Liver (tissue), 9 donors: Measurements from ENCODE around the gene CDC7. TPM values are rescaled to one million over a fixed set of nuclear protein-coding genes. Genes with fewer than 3 reads are reported as not detected.

ENCODE experiments used
- DNase-seq: peaks from one replicate; pipeline ENCODE4 v3.0.0-alpha.2; 2017; ENCODE audit warnings: low spot score
- H3K27ac ChIP-seq, 2 donors: one replicate each; pipeline ENCODE4 v1.7.0; 2013; ENCODE audit warnings: inconsistent platforms in 2 of 2, low read length in 2 of 2, control low read depth in 1 of 2, low read depth in 1 of 2, mild to moderate bottlenecking in 1 of 2
- H3K27me3 ChIP-seq, 4 donors: one replicate each; pipeline versions ENCODE4 v1.6.1 to v1.7.0; 2013; ENCODE audit warnings: low read length in 3 of 4, inconsistent platforms in 1 of 4, mild to moderate bottlenecking in 1 of 4, moderate library complexity in 1 of 4; ENCODE audit not compliant: control insufficient read depth in 4 of 4, insufficient read depth in 4 of 4
- H3K36me3 ChIP-seq, 4 donors: one replicate each; pipeline versions ENCODE4 v1.6.1 to v1.7.0; 2013; ENCODE audit warnings: low read length in 3 of 4, mild to moderate bottlenecking in 3 of 4, low read depth in 1 of 4, moderate library complexity in 1 of 4; ENCODE audit not compliant: control insufficient read depth in 4 of 4, insufficient read depth in 3 of 4
- H3K4me1 ChIP-seq, 4 donors: one replicate each; pipeline versions ENCODE4 v1.6.1 to v1.7.0; 2013; ENCODE audit warnings: low read length in 3 of 4, mild to moderate bottlenecking in 3 of 4, moderate library complexity in 1 of 4; ENCODE audit not compliant: control insufficient read depth in 4 of 4, insufficient read depth in 4 of 4
- H3K4me3 ChIP-seq, 3 donors: one replicate each; pipeline versions ENCODE4 v1.6.1 to v1.7.0; 2013; ENCODE audit warnings: low read length in 3 of 3, control low read depth in 1 of 3, low read depth in 1 of 3, mild to moderate bottlenecking in 1 of 3
- H3K9ac ChIP-seq, 2 donors: one replicate each; pipeline ENCODE4 v1.7.0; 2013; ENCODE audit warnings: low read length in 2 of 2, mild to moderate bottlenecking in 2 of 2, moderate library complexity in 2 of 2, control low read depth in 1 of 2, low read depth in 1 of 2
- H3K9me3 ChIP-seq, 4 donors: one replicate each; pipeline versions ENCODE4 v1.6.1 to v1.7.0; 2013; ENCODE audit warnings: low read length in 3 of 4; ENCODE audit not compliant: control insufficient read depth in 4 of 4
- CTCF ChIP-seq: fragments of 150-350 bp; IDR thresholded peaks from 2 replicates; pipeline ENCODE4 v1.5.1; 2017; ENCODE audit warnings: improper control_type of control experiment, low read depth, low read length; ENCODE audit not compliant: missing input control
- FOXA1 ChIP-seq: IDR thresholded peaks from 2 replicates; pipeline ENCODE4 v1.6.1; 2016; ENCODE audit warnings: antibody characterized with exemption
- FOXA2 ChIP-seq: IDR thresholded peaks from 2 replicates; pipeline ENCODE4 v1.6.1; 2016; ENCODE audit warnings: antibody characterized with exemption
- HNF4A ChIP-seq, 2 donors: conservative IDR thresholded peaks; 2 replicates each; pipeline ENCODE4 v1.6.1; 2016; ENCODE audit warnings: antibody characterized with exemption in 2 of 2, mild to moderate bottlenecking in 2 of 2
- HNF4G ChIP-seq: IDR thresholded peaks from 2 replicates; pipeline ENCODE4 v1.6.1; 2016; ENCODE audit warnings: antibody characterized with exemption
- JUND ChIP-seq, 2 donors: IDR thresholded peaks; 2 replicates each; pipeline ENCODE4 v1.6.1; 2016; ENCODE audit warnings: antibody characterized with exemption in 2 of 2
- ZBTB33 ChIP-seq: IDR thresholded peaks from 2 replicates; pipeline ENCODE4 v1.6.1; 2016; ENCODE audit warnings: antibody characterized with exemption
- WGBS: extraction: QIAGEN DNeasy Blood & Tissue Kit; methylation state at CpG from one replicate; pipeline ENCODE4 v1.1.7; 2013; 5-methylcytosine and 5-hydroxymethylcytosine counted together
- polyA plus RNA-seq, 2 donors: library from polyadenylated mRNA; stranded (reverse) in 1 of 2; unstranded in 1 of 2; fragments of 200-250 nt in 1 of 2; fragments of >200 nt in 1 of 2; fragmentation: Nextera tagmentation in 1 of 2; extraction: Ambion mirVana in 1 of 2; gene quantifications; one replicate each; pipeline versions ENCODE4 v1.2.1 to v1.2.3, GENCODE V29; 2013 to 2015
- total RNA-seq, 2 donors: library from RNA; depleted of rRNA; stranded (reverse); fragments of >200 nt; gene quantifications; one replicate each; pipeline ENCODE4 v1.2.3, GENCODE V29; 2014
- donor health status: healthy.
- donor health status: healthy.
- donor health status: healthy.
- donor health status: healthy.
- donor health status: healthy.

Gene CDC7
- total and polyA plus RNA-seq, 4 donors = 0.43 to 15.0 (median 0.61) TPM

GRCh38 chr1:91556556-91556955, 55.9 kb downstream of the CDC7 start:
- WGBS = 94% methylated on average over 2 of the region's 2 CpGs
- no peak overlapping the region for H3K27ac ChIP-seq

DNA sequence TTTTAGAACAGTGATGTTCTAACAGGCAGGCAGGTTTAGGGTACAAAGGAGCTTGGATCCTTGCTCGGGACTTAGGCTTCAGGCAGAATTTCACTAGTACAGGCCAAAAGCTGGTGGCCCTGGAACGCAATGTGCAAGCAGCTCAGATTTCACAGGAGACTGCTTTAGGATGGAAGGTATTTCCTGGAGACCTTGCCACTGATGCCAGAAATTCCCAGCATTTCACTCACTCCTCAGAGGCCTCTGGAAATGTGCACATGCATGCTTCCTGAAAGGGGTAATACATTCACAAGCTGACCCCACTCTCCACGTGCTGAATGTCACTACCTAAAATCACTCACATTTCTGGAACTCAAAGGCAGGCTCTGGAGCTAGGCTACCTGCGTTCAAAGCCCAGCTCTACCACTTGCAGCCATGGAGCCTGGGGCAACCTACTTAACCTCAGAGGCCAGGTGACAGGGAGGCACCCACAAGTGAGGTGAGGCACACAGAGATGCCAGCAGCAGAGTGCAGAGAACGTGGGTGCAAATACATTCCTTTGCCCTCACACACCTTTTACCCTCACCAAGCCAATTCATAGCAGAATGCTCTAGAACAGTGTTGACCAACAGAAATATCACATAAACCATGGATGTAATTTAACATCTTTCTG, 56.5 kb downstream of the CDC7 start:
- DNase-seq = no peak
- peaks cover 0 to 3% (median 0%) of the 10 kb centered on the region in 4 donors for H3K4me1 ChIP-seq

More at GRCh38 chr1:91556556-91556955, 55.9 kb downstream of the CDC7 start:
- no peak overlapping the region for H3K4me3 ChIP-seq
- DNase-seq = no peak
- no peaks in the 10 kb centered on the region for H3K27me3 ChIP-seq
- no peak overlapping the region for H3K9ac ChIP-seq
- no peaks in the 10 kb centered on the region for H3K36me3 ChIP-seq
- H3K9me3 ChIP-seq = no peaks in the 10 kb centered on the region
- TF ChIP-seq JUND (IDR thresholded peaks at IDR 0.05) (no peak), HNF4G (no peak), ZBTB33 (no peak), HNF4A (conservative IDR thresholded peaks at IDR 0.05) (no peak), CTCF (no peak)
- peaks cover 0 to 3% (median 0%) of the 10 kb centered on the region in 4 donors for H3K4me1 ChIP-seq

More for the DNA sequence above, 56.5 kb downstream of the CDC7 start:
- H3K9me3 ChIP-seq = no peaks in the 10 kb centered on the region
- H3K9ac ChIP-seq = no peak overlapping the region
- no peak overlapping the region for H3K4me3 ChIP-seq
- no peaks in the 10 kb centered on the region for H3K27me3 ChIP-seq
- 80% methylated on average over 5 of the region's 5 CpGs for WGBS
- no peak for TF ChIP-seq FOXA1
- no peak for TF ChIP-seq ZBTB33
- no peak for TF ChIP-seq FOXA2
- no peak for TF ChIP-seq CTCF
- no peak for TF ChIP-seq JUND (IDR thresholded peaks at IDR 0.05)
- no peaks in the 10 kb centered on the region for H3K36me3 ChIP-seq
- no peak overlapping the region for H3K27ac ChIP-seq
